HEK293 (cell line): ENCODE data around the gene ZNF853.

Source experiments
- CTCF ChIA-PET: fragments of 350-600 bp; formaldehyde crosslinking; extraction: SDS; loops from one replicate; lab custom pipeline; 2021; ENCODE audit warnings: antibody characterized with exemption; lab: Yijun Ruan, JAX
- POLR2A ChIA-PET: fragments of 300-600 bp; formaldehyde crosslinking; extraction: SDS; loops from one replicate; lab custom pipeline; 2020; ENCODE audit warnings: antibody characterized with exemption, inconsistent platforms; lab: Yijun Ruan, JAX
- H3K27ac ChIP-seq: fragments of 200-500 bp; sonication (Bioruptor generic); 2 replicates; pipeline ENCODE4 v1.5.1; 2014; ENCODE audit warnings: low read depth, low read length, control low read depth, inconsistent platforms; ENCODE audit errors: extremely low read depth
- H3K36me3 ChIP-seq, 2 experiments: fragments of 200-500 bp in 1 of 2; sonication (Bioruptor generic) in 1 of 2; 1 replicate in 1 of 2; 2 replicates in 1 of 2; pipeline ENCODE4 v1.5.1; 2014 to 2017; ENCODE audit warnings: inconsistent platforms in 2 of 2, low read length in 2 of 2; ENCODE audit not compliant: control insufficient read depth in 2 of 2, insufficient read depth in 1 of 2
- H3K4me1 ChIP-seq: fragments of 200-500 bp; sonication (Bioruptor generic); 2 replicates; pipeline ENCODE4 v1.5.1; 2014; ENCODE audit warnings: mild to moderate bottlenecking, low read length, inconsistent platforms; ENCODE audit not compliant: control insufficient read depth, insufficient read depth
- H3K4me3 ChIP-seq: 2 replicates; pipeline ENCODE4 v1.5.1; 2011; ENCODE audit warnings: low read depth, mild to moderate bottlenecking, control low read depth, low read length, moderate library complexity
- H3K9me3 ChIP-seq: fragments of 200-500 bp; sonication (Bioruptor generic); 2 replicates; pipeline ENCODE4 v1.5.1; 2014; ENCODE audit warnings: low read depth, low read length, inconsistent platforms; ENCODE audit not compliant: control insufficient read depth, insufficient read depth
- GLI2 ChIP-seq: fragments of 450-650 bp; formaldehyde crosslinking; IDR thresholded peaks from 2 replicates; pipeline ENCODE4; 2017; ENCODE audit warnings: missing biosample characterization, missing genetic modification characterization, low read depth, borderline replicate concordance
- GLIS1 ChIP-seq: fragments of 450-650 bp; formaldehyde crosslinking; IDR thresholded peaks from 2 replicates; pipeline ENCODE4 v1.5.1; 2016; ENCODE audit warnings: missing biosample characterization, missing genetic modification characterization
- KLF9 ChIP-seq: fragments of 450-650 bp; formaldehyde crosslinking; IDR thresholded peaks from 2 replicates; pipeline ENCODE4 v1.5.1; 2016; ENCODE audit warnings: missing biosample characterization, missing genetic modification characterization, low read depth
- REPIN1 ChIP-seq: fragments of 450-650 bp; formaldehyde crosslinking; IDR thresholded peaks from 2 replicates; pipeline ENCODE4 v1.5.1; 2017; ENCODE audit warnings: missing biosample characterization, missing genetic modification characterization, low read depth
- SCRT2 ChIP-seq: fragments of 450-650 bp; formaldehyde crosslinking; IDR thresholded peaks from 2 replicates; pipeline ENCODE4 v1.5.1; 2016; ENCODE audit warnings: missing biosample characterization, missing genetic modification characterization
- SP2 ChIP-seq: fragments of 450-650 bp; formaldehyde crosslinking; IDR thresholded peaks from 2 replicates; pipeline ENCODE4 v1.5.1; 2016; ENCODE audit warnings: missing biosample characterization, missing genetic modification characterization
- SP3 ChIP-seq: fragments of 450-650 bp; formaldehyde crosslinking; IDR thresholded peaks from 2 replicates; pipeline ENCODE4 v1.5.1; 2016; ENCODE audit warnings: missing biosample characterization, missing genetic modification characterization
- ZBTB1 ChIP-seq: fragments of 450-650 bp; formaldehyde crosslinking; IDR thresholded peaks from 2 replicates; pipeline ENCODE4 v1.5.1; 2016; ENCODE audit warnings: missing biosample characterization, missing genetic modification characterization
- ZBTB21 ChIP-seq: fragments of 450-650 bp; formaldehyde crosslinking; IDR thresholded peaks from 2 replicates; pipeline ENCODE4 v1.5.1; 2017; ENCODE audit warnings: missing biosample characterization, missing genetic modification characterization
- ZBTB8A ChIP-seq: fragments of 450-650 bp; formaldehyde crosslinking; IDR thresholded peaks from 2 replicates; pipeline ENCODE4 v1.5.1; 2016; ENCODE audit warnings: missing biosample characterization, missing genetic modification characterization
- ZEB2 ChIP-seq: fragments of 450-650 bp; formaldehyde crosslinking; IDR thresholded peaks from 2 replicates; pipeline ENCODE4 v1.5.1; 2016; ENCODE audit warnings: missing biosample characterization, missing genetic modification characterization
- ZFHX2 ChIP-seq: fragments of 450-650 bp; formaldehyde crosslinking; conservative IDR thresholded peaks from 2 replicates; pipeline ENCODE4 v1.5.1; 2016; ENCODE audit warnings: missing biosample characterization, missing genetic modification characterization
- ZFP69B ChIP-seq: fragments of 450-650 bp; formaldehyde crosslinking; IDR thresholded peaks from 2 replicates; pipeline ENCODE4 v1.5.1; 2016; ENCODE audit warnings: missing biosample characterization, missing genetic modification characterization
- ZIC2 ChIP-seq: fragments of 450-650 bp; formaldehyde crosslinking; IDR thresholded peaks from 2 replicates; pipeline ENCODE4 v1.5.1; 2016; ENCODE audit warnings: missing biosample characterization, missing genetic modification characterization
- ZNF146 ChIP-seq: fragments of 450-650 bp; formaldehyde crosslinking; IDR thresholded peaks from 2 replicates; pipeline ENCODE4 v1.5.1; 2016; ENCODE audit warnings: missing biosample characterization, missing genetic modification characterization
- ZNF335 ChIP-seq: fragments of 450-650 bp; formaldehyde crosslinking; conservative IDR thresholded peaks from 2 replicates; pipeline ENCODE4 v1.5.1; 2016; ENCODE audit warnings: missing biosample characterization, missing genetic modification characterization
- ZNF341 ChIP-seq: fragments of 450-650 bp; formaldehyde crosslinking; IDR thresholded peaks from 2 replicates; pipeline ENCODE4; 2016; ENCODE audit warnings: low read depth, missing biosample characterization, missing genetic modification characterization
- ZNF350 ChIP-seq: fragments of 450-650 bp; formaldehyde crosslinking; IDR thresholded peaks from 2 replicates; pipeline ENCODE4 v1.5.0; 2017; ENCODE audit warnings: missing biosample characterization, mild to moderate bottlenecking, missing genetic modification characterization
- TF ChIP-seq, protein P1 (sequence below): fragments of 450-650 bp; formaldehyde crosslinking; optimal IDR thresholded peaks from 2 replicates; pipeline ENCODE3; 2016; ENCODE audit warnings: missing biosample characterization, mild to moderate bottlenecking, missing genetic modification characterization
- TF ChIP-seq, protein P2 (sequence below): fragments of 450-650 bp; formaldehyde crosslinking; IDR thresholded peaks from 2 replicates; pipeline ENCODE4 v1.5.1; 2016; ENCODE audit warnings: missing biosample characterization, missing genetic modification characterization
- TF ChIP-seq, protein P3 (sequence below): fragments of 450-650 bp; formaldehyde crosslinking; IDR thresholded peaks from 2 replicates; pipeline ENCODE4 v1.5.1; 2016; ENCODE audit warnings: missing biosample characterization, missing genetic modification characterization
- TF ChIP-seq, protein P4 (sequence below): fragments of 450-650 bp; formaldehyde crosslinking; IDR thresholded peaks from 2 replicates; pipeline ENCODE4 v1.5.1; 2016; ENCODE audit warnings: missing biosample characterization, missing genetic modification characterization

Gene ZNF853

DNA sequence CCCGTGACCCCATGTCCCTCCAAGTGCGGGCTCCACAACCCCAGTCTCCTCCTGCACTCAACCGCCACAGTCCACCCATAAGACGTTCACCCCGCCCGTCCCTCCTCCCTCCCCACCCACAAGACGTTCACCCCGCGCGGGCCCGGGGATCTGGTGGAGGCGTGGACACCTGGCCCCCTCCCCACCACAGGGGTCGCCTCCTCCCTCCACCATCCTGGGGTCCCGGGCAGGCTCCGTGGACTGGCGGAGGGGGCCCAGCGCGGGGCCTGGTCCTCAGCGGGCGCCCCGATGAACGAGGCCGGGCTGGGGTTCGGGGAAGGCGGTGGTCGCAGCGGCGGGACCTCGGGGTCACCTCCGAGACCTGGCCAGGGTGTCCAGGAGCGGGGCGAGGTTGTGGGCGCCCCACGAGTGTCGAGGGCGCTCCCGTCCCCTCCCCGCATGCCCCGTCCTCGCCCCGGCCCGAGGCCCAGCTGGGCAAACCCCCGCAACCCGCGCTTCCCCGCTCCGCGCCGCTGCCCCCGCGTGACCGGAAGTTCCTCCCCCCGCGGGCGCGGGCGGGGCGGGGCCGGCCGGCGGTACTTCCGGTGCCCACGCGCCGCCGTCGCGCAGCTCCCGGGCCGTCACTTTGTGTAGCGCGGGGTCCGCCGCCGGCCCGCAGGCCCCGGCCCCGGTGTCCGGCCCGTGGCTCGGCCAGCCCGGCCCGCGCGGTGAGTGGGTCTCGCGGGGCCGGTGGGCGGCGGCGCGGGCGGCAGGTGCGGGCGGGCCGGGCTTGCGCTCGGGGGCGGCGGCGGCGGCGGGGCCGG, 21.5 kb downstream of the ZNF853 start, which contains the start of gene ZNF316:
ZNF316 (plus strand) TSS at position 578 of the 803 bp plus-strand sequence. CDS start 5,092 bp downstream, outside the sequence.
- peaks cover 0 to 30% of the 10 kb centered on the region in 2 experiments; a peak in 1 of 3 replicates for H3K36me3 ChIP-seq
- TF ChIP-seq ZFHX2: peak; percentile 22; the same call in 1 of the 2 replicates
- TF ChIP-seq, protein P1, sequence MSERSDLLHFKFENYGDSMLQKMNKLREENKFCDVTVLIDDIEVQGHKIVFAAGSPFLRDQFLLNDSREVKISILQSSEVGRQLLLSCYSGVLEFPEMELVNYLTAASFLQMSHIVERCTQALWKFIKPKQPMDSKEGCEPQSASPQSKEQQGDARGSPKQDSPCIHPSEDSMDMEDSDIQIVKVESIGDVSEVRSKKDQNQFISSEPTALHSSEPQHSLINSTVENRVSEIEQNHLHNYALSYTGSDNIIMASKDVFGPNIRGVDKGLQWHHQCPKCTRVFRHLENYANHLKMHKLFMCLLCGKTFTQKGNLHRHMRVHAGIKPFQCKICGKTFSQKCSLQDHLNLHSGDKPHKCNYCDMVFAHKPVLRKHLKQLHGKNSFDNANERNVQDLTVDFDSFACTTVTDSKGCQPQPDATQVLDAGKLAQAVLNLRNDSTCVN (tag by site-specific recombination): peak; percentile 67
- TF ChIP-seq, protein P2, sequence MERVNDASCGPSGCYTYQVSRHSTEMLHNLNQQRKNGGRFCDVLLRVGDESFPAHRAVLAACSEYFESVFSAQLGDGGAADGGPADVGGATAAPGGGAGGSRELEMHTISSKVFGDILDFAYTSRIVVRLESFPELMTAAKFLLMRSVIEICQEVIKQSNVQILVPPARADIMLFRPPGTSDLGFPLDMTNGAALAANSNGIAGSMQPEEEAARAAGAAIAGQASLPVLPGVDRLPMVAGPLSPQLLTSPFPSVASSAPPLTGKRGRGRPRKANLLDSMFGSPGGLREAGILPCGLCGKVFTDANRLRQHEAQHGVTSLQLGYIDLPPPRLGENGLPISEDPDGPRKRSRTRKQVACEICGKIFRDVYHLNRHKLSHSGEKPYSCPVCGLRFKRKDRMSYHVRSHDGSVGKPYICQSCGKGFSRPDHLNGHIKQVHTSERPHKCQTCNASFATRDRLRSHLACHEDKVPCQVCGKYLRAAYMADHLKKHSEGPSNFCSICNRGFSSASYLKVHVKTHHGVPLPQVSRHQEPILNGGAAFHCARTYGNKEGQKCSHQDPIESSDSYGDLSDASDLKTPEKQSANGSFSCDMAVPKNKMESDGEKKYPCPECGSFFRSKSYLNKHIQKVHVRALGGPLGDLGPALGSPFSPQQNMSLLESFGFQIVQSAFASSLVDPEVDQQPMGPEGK: peak; percentile 45; the same call in 1 of the 2 replicates
- 0 out of 2 replicates have a peak, but pooled peaks have one; percentile 19 for TF ChIP-seq SP3
- TF ChIP-seq ZFP69B (tag by site-specific recombination): no peak
- TF ChIP-seq SP2 (tag by site-specific recombination): peak; percentile 10; the same call in 1 of the 2 replicates
- TF ChIP-seq REPIN1 (tag by site-specific recombination): no peak
- TF ChIP-seq ZNF335: peak; percentile 30; the same call in 1 of the 2 replicates
- TF ChIP-seq, protein P3, sequence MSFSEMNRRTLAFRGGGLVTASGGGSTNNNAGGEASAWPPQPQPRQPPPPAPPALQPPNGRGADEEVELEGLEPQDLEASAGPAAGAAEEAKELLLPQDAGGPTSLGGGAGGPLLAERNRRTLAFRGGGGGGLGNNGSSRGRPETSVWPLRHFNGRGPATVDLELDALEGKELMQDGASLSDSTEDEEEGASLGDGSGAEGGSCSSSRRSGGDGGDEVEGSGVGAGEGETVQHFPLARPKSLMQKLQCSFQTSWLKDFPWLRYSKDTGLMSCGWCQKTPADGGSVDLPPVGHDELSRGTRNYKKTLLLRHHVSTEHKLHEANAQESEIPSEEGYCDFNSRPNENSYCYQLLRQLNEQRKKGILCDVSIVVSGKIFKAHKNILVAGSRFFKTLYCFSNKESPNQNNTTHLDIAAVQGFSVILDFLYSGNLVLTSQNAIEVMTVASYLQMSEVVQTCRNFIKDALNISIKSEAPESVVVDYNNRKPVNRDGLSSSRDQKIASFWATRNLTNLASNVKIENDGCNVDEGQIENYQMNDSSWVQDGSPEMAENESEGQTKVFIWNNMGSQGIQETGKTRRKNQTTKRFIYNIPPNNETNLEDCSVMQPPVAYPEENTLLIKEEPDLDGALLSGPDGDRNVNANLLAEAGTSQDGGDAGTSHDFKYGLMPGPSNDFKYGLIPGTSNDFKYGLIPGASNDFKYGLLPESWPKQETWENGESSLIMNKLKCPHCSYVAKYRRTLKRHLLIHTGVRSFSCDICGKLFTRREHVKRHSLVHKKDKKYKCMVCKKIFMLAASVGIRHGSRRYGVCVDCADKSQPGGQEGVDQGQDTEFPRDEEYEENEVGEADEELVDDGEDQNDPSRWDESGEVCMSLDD (tag by site-specific recombination): peak; percentile 44; the same call in 1 of the 2 replicates
- TF ChIP-seq ZBTB1 (tag by site-specific recombination): no peak
- no peak for TF ChIP-seq ZNF350
- no peak for TF ChIP-seq GLI2 (tag by site-specific recombination)
- H3K27ac ChIP-seq: peak within 1 kb of the TSS; percentile 74; the same call in 1 of the 2 replicates
- ChIA-PET CTCF (interaction anchor here (0.6 kb wide), 1 partner anchor 14 kb away, joined by 3 read pairs; no protein-coding TSS in a partner anchor), POLR2A (interaction anchor here (0.6 to 1.0 kb wide), 2 partner anchors 19 to 47 kb away, joined by 3 read pairs; partner anchors contain the start of gene INTS15)
- H3K9me3 ChIP-seq: no peaks in the 10 kb centered on the region
- H3K4me3 ChIP-seq: peak within 1 kb of the TSS; percentile 78
- no peaks in the 10 kb centered on the region for H3K4me1 ChIP-seq

DNA sequence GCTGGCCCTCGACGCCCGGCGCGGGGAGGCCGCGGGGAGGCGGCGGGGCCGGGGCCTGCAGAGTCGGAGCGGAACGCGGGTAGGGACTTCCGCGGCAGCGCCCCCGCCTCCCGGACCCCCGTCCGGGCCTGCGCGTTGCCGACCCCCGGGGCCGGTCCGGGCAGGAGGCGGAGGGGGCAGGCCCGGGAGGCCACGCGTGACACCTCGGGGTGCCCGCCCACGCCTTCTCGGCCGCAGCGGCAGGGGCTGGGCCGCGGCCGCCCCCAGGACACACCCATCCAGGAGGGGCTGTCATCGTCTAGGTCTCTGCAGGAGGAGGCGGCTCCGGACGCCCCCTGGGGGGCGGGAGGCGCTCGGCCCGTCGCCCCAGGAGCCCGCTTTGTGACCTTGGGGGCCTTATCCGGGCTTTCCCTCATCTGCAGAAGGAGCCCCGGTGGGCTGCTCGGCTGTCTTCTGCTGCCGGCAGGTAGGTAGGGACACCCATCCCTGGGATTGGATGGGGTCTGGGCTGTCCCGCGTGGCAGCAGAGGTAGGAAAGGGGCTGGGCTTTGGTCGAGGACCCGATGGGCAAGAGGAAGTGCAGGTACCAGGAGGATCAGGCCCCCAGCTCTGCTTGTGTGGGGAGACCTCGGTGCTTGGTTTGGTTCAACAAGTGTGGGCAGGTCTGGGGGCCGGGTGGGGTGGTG, 22.3 kb downstream of the ZNF853 start:
- CTCF ChIA-PET: no interaction called here
- Histone ChIP-seq H3K9me3 (no peaks in the 10 kb centered on the region), H3K4me3 (peak overlapping the region; percentile 78), H3K4me1 (no peaks in the 10 kb centered on the region), H3K36me3 (peaks cover 0 to 37% of the 10 kb centered on the region in 2 experiments; a peak in 2 of 3 replicates), H3K27ac (peak overlapping the region; percentile 66; the same call in 1 of the 2 replicates)
- POLR2A ChIA-PET: interaction anchor here (0.6 to 1.0 kb wide), 2 partner anchors 26 to 48 kb away, joined by 3 read pairs; partner anchors contain the start of gene INTS15
- TF ChIP-seq ZBTB8A (tag by site-specific recombination): peak; percentile 76
- TF ChIP-seq ZIC2: peak; percentile 58
- no peak for TF ChIP-seq ZNF341 (tag by site-specific recombination)
- no peak for TF ChIP-seq ZNF146
- TF ChIP-seq GLIS1 (tag by site-specific recombination): peak; percentile 73
- no peak for TF ChIP-seq ZBTB21 (tag by site-specific recombination)
- peak; percentile 53 for TF ChIP-seq ZFHX2
- peak; percentile 61; the same call in 1 of the 2 replicates for TF ChIP-seq SCRT2 (tag by site-specific recombination)
- peak; percentile 79 for TF ChIP-seq SP3
- TF ChIP-seq, protein P2: 0 out of 2 replicates have a peak, but pooled peaks have one; percentile 30
- TF ChIP-seq ZEB2 (tag by site-specific recombination): no peak
- TF ChIP-seq, protein P4, sequence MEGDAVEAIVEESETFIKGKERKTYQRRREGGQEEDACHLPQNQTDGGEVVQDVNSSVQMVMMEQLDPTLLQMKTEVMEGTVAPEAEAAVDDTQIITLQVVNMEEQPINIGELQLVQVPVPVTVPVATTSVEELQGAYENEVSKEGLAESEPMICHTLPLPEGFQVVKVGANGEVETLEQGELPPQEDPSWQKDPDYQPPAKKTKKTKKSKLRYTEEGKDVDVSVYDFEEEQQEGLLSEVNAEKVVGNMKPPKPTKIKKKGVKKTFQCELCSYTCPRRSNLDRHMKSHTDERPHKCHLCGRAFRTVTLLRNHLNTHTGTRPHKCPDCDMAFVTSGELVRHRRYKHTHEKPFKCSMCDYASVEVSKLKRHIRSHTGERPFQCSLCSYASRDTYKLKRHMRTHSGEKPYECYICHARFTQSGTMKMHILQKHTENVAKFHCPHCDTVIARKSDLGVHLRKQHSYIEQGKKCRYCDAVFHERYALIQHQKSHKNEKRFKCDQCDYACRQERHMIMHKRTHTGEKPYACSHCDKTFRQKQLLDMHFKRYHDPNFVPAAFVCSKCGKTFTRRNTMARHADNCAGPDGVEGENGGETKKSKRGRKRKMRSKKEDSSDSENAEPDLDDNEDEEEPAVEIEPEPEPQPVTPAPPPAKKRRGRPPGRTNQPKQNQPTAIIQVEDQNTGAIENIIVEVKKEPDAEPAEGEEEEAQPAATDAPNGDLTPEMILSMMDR (tag by site-specific recombination): peak; percentile 52; the same call in 1 of the 2 replicates
- peak; percentile 65 for TF ChIP-seq KLF9 (tag by site-specific recombination)
